ENCODE measurements around the gene ZBTB5.
"Not testable (repeated sequence)": the region's sequence is repeated elsewhere in the genome, so short reads cannot be mapped to it uniquely, and the experiment has no call there.

The ZBTB5 gene

GRCh38 chr9:37491939-37492338 is 26.7 kb upstream of the ZBTB5 start:
- no peak for TF ChIP-seq CTCF (IDR thresholded peaks at IDR 0.05; ENCODE audit: low read depth, low read length)
- no peak for DNase-seq

GRCh38 chr9:37486616-37487548 is 21.6 kb upstream of the ZBTB5 start:
- Histone ChIP-seq H3K27ac (peak overlapping the region; percentile 77), H3K36me3 (peaks cover 41% of the 10 kb centered on the region), H3K4me3 (ENCODE audit: low read depth, low read length) (peak overlapping the region; percentile 73), H3K27me3 (ENCODE audit: insufficient read depth, low read depth, severe bottlenecking) (no peaks in the 10 kb centered on the region), H3K9me3 (ENCODE audit: severe bottlenecking) (no peaks in the 10 kb centered on the region)
- no peak for DNase-seq
- TF ChIP-seq CTCF (IDR thresholded peaks at IDR 0.05; ENCODE audit: low read depth, low read length): no peak

More at GRCh38 chr9:37491939-37492338, 26.7 kb upstream of the ZBTB5 start:
- Histone ChIP-seq H3K36me3 (peaks cover 85% of the 10 kb centered on the region), H3K4me3 (ENCODE audit: low read depth, low read length) (no peak overlapping the region), H3K27me3 (ENCODE audit: insufficient read depth, low read depth, severe bottlenecking) (no peaks in the 10 kb centered on the region), H3K9me3 (ENCODE audit: severe bottlenecking) (no peaks in the 10 kb centered on the region), H3K27ac (no peak overlapping the region)

- no peak for TF ChIP-seq CTCF (IDR thresholded peaks at IDR 0.05; ENCODE audit: low read depth, low read length)
- peaks cover 36% of the 10 kb centered on the region for H3K36me3 ChIP-seq
- no peaks in the 10 kb centered on the region for H3K9me3 ChIP-seq (ENCODE audit: severe bottlenecking)
These were observed 21.0 kb upstream of the ZBTB5 start for GRCh38 chr9:37486256-37486615.

GRCh38 chr9:37485389-37486255 is 20.4 kb upstream of the ZBTB5 start, which contains the start of gene POLR1E:
Gene POLR1E, plus strand, starts transcription at chr9:37485948. Its CDS starts 100 bp downstream, at chr9:37486048.
- H3K4me3 ChIP-seq (ENCODE audit: low read depth, low read length): peak within 1 kb of the TSS; percentile 73
- no peaks in the 10 kb centered on the region for H3K27me3 ChIP-seq (ENCODE audit: insufficient read depth, low read depth, severe bottlenecking)
- H3K9me3 ChIP-seq (ENCODE audit: severe bottlenecking): no peaks in the 10 kb centered on the region
- peak; percentile 97 for DNase-seq
- TF ChIP-seq CTCF (IDR thresholded peaks at IDR 0.05; ENCODE audit: low read depth, low read length): no peak
- peaks cover 30% of the 10 kb centered on the region for H3K36me3 ChIP-seq
- H3K27ac ChIP-seq: peak within 1 kb of the TSS; percentile 77

More at GRCh38 chr9:37486256-37486615, 21.0 kb upstream of the ZBTB5 start:
- Histone ChIP-seq H3K27ac (peak overlapping the region; percentile 77), H3K4me3 (ENCODE audit: low read depth, low read length) (peak overlapping the region; percentile 73), H3K27me3 (ENCODE audit: insufficient read depth, low read depth, severe bottlenecking) (no peaks in the 10 kb centered on the region)
- no peak for DNase-seq

- no peak overlapping the region for H3K27ac ChIP-seq
- H3K9me3 ChIP-seq (ENCODE audit: severe bottlenecking): no peaks in the 10 kb centered on the region
- H3K4me3 ChIP-seq (ENCODE audit: low read depth, low read length): no peak overlapping the region
- no peak for DNase-seq
- H3K36me3 ChIP-seq: no peaks in the 10 kb centered on the region
- H3K27me3 ChIP-seq (ENCODE audit: insufficient read depth, low read depth, severe bottlenecking): no peaks in the 10 kb centered on the region
- TF ChIP-seq CTCF (IDR thresholded peaks at IDR 0.05; ENCODE audit: low read depth, low read length): no peak
These were observed 15.5 kb upstream of the ZBTB5 start for GRCh38 chr9:37480759-37481158.

- not testable (repeated sequence) for H3K27me3 ChIP-seq (ENCODE audit: insufficient read depth, low read depth, severe bottlenecking); DNase-seq; H3K4me3 ChIP-seq (ENCODE audit: low read depth, low read length); H3K27ac ChIP-seq; H3K36me3 ChIP-seq
- peaks cover 13% of the 10 kb centered on the region for H3K9me3 ChIP-seq (ENCODE audit: severe bottlenecking)
These were observed 12.9 kb upstream of the ZBTB5 start for GRCh38 chr9:37477987-37478619.

GRCh38 chr9:37477443-37477842 is 12.2 kb upstream of the ZBTB5 start:
- H3K4me3 ChIP-seq (ENCODE audit: low read depth, low read length); H3K27ac ChIP-seq; DNase-seq; H3K36me3 ChIP-seq; H3K27me3 ChIP-seq (ENCODE audit: insufficient read depth, low read depth, severe bottlenecking): not testable (repeated sequence)
- peaks cover 13% of the 10 kb centered on the region for H3K9me3 ChIP-seq (ENCODE audit: severe bottlenecking)
